Pancreas (tissue), 10 donors: ENCODE results near the gene PROC. TPM values are rescaled to one million over a fixed set of nuclear protein-coding genes. Genes with fewer than 3 reads are reported as not detected.
"Not testable (repeated sequence)": the region's sequence is repeated elsewhere in the genome, so short reads cannot be mapped to it uniquely, and the experiment has no call there.

Source experiments
- ATAC-seq, 4 donors: fragments of 200-7000 bp; cut with Tn5 transposase; one replicate each; pipeline versions ENCODE4 v1.8.0 to v1.9.1; 2020; ENCODE audit warnings: mild to moderate bottlenecking in 4 of 4, moderate library complexity in 4 of 4
- DNase-seq, 6 donors: peaks; one replicate each; pipeline ENCODE4 v3.0.0-alpha.2; 2020
- FAIRE-seq: peaks from 2 replicates; lab custom pipeline; 2012; peaks lifted over from hg19 to GRCh38; lab: Jason Lieb, UNC
- H3K27ac ChIP-seq, 4 donors: fragments of 200-600 bp; sonication (generic); 1 replicate in 3 of 4; 2 replicates in 1 of 4; pipeline versions ENCODE4 v1.5.0 to v1.8.0; 2020
- H3K27me3 ChIP-seq, 4 donors: fragments of 200-600 bp; one replicate each; pipeline ENCODE4 v1.8.0; 2021
- H3K36me3 ChIP-seq, 3 donors: fragments of 200-600 bp; sonication (generic) in 1 of 3; one replicate each; pipeline versions ENCODE4 v1.5.0 to v1.8.0; 2020 to 2021
- H3K4me1 ChIP-seq, 3 donors: fragments of 200-600 bp; one replicate each; pipeline ENCODE4 v1.8.0; 2021
- H3K4me3 ChIP-seq, 4 donors: fragments of 200-600 bp; sonication (generic) in 2 of 4; one replicate each; pipeline versions ENCODE4 v1.5.0 to v1.8.0; 2020 to 2021
- H3K9me3 ChIP-seq, 4 donors: fragments of 200-600 bp; one replicate each; pipeline ENCODE4 v1.8.0; 2021
- WGBS, 2 donors: extraction: QIAGEN DNeasy Blood & Tissue Kit; methylation state at CpG; one replicate each; pipeline ENCODE4 v1.1.7; 2013; 5-methylcytosine and 5-hydroxymethylcytosine counted together
- intact Hi-C, 3 donors: fragments of 100-400 bp; cut with DNase I; formaldehyde crosslinking; loops; one replicate each; pipeline versions ENCODE4 v1.11.1 to v1.14.2; 2022
- polyA plus RNA-seq, 2 donors: library from polyadenylated mRNA; stranded (reverse); fragments of 200-250 nt; gene quantifications; one replicate each; pipeline ENCODE4 v1.2.3, GENCODE V29; 2013
- total RNA-seq, 6 donors: library from RNA; stranded (reverse); fragmentation: NEBNext Ultra II Directional in 4 of 6; extraction: Animal tissue kit (Norgen Biotek cat#: 25700) in 4 of 6; gene quantifications; one replicate each; pipeline versions ENCODE4 v1.2.1 to v1.2.4, GENCODE V29; 2021 to 2023
- TF ChIP-seq, protein P1 (sequence below), 4 donors: fragments of 200-600 bp; sonication (generic) in 3 of 4; IDR thresholded peaks; one replicate each; pipeline versions ENCODE4 v1.5.0 to v1.8.0; 2021; ENCODE audit warnings: antibody characterized with exemption in 4 of 4
- donor health status: healthy with polysubstance abuse.
- donor health status: DM: no; HTN: no; CAD: no; lungs with moderate emphysema.
- donor health status: DM: no; HTN: no; CAD: no.
- donor health status: control.
- donor health status: control.
- donor health status: Bipolar disorder and iron deficiency.
- donor health status: DM: yes; HTN: yes; CAD: no.
- donor health status: DM: no; HTN: no; CAD: no.
- donor health status: DM: no; HTN: no; CAD: no.
- donor health status: DM: yes; HTN: yes; CAD: no.

Gene PROC
- total and polyA plus RNA-seq, 8 donors, result 0.26 to 3.2 (median 0.86) TPM; not detected in 3

DNA sequence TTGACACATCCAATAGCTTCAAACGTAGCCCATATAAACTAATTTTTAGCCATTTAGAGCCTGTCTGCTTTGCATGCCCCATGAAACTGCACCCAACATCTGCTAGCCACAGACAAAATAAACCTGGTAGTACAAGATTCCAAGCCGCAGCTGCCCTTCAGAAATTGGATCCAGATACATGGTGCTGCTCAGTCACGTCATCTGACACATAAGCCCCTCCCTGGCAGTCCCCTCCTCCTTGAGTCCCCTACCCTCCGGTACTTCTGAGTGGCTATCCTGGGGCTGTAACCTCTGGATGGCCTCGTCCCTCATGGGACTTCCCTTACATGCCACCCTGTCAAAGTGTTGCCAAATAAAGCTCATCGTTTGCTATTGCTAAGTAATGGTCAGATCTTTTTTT is 33.8 kb downstream of the PROC start:
- intact Hi-C loops, result no loop called here
- no peak overlapping the region for H3K27ac ChIP-seq
- peaks cover 4 to 14% (median 7%) of the 10 kb centered on the region in 3 donors for H3K4me1 ChIP-seq
- H3K9me3 ChIP-seq, result no peaks in the 10 kb centered on the region
- 91 to 92% methylated on average over 6 of the region's 6 CpGs for WGBS, 2 donors
- TF ChIP-seq, protein P1, sequence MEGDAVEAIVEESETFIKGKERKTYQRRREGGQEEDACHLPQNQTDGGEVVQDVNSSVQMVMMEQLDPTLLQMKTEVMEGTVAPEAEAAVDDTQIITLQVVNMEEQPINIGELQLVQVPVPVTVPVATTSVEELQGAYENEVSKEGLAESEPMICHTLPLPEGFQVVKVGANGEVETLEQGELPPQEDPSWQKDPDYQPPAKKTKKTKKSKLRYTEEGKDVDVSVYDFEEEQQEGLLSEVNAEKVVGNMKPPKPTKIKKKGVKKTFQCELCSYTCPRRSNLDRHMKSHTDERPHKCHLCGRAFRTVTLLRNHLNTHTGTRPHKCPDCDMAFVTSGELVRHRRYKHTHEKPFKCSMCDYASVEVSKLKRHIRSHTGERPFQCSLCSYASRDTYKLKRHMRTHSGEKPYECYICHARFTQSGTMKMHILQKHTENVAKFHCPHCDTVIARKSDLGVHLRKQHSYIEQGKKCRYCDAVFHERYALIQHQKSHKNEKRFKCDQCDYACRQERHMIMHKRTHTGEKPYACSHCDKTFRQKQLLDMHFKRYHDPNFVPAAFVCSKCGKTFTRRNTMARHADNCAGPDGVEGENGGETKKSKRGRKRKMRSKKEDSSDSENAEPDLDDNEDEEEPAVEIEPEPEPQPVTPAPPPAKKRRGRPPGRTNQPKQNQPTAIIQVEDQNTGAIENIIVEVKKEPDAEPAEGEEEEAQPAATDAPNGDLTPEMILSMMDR (IDR thresholded peaks at IDR 0.05), result no peak
- H3K4me3 ChIP-seq, result no peak overlapping the region
- DNase-seq (no peak), FAIRE-seq (no peak), ATAC-seq (no peak)
- H3K36me3 ChIP-seq, result no peaks in the 10 kb centered on the region
- H3K27me3 ChIP-seq, result no peaks in the 10 kb centered on the region

DNA sequence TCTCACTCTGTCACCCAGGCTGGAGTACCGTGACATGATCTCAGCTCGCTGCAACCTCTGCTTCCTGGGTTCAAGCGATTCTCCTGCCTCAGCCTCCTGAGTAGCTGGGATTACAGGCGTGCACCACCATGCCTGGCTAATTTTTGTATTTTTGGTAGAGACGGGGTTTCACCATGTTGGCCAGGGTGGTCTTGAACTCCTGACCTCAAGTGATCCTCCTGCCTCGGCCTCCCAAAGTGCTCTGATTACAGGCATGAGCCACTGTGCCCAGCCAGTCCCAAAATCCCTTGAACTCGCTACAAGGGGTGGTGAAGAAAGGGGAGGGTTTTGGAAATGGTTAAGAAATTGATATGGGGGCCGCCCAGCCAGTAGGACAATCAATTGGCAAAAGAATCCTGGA is 34.2 kb downstream of the PROC start:
- H3K4me3 ChIP-seq, intact Hi-C loops: not testable (repeated sequence)

DNA sequence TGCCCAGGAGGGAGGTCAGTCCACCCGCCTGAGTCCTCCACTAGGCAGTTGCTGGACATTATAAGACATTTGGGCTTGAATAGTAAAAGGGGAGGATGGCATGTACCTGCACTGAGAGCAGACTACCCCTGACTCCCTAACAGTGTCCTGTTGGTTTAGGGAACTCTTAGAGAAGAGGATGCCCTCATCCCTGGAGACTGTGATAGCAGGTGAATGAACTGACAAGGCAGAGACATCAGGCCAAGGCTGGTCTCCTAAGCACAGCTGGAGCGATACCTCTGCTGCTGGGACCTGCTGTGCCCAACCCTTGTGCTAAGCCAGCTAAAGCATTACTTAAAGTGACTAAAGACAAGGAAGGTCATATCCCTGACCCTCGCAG is 34.8 kb downstream of the PROC start:
- Histone ChIP-seq H3K9me3 (no peaks in the 10 kb centered on the region), H3K27ac (no peak overlapping the region), H3K4me1 (peaks cover 4 to 17% (median 7%) of the 10 kb centered on the region in 3 donors), H3K4me3 (no peak overlapping the region), H3K27me3 (no peaks in the 10 kb centered on the region), H3K36me3 (no peaks in the 10 kb centered on the region)
- TF ChIP-seq, protein P1 (IDR thresholded peaks at IDR 0.05), result no peak
- ATAC-seq (no peak), FAIRE-seq (no peak), DNase-seq (no peak)
- intact Hi-C loops, result no loop called here
- 95 to 97% methylated on average over 3 of the region's 3 CpGs for WGBS, 2 donors

More for the DNA sequence above, 34.2 kb downstream of the PROC start:
- H3K27ac ChIP-seq, H3K9me3 ChIP-seq, H3K27me3 ChIP-seq, ATAC-seq, H3K36me3 ChIP-seq, FAIRE-seq, DNase-seq: not testable (repeated sequence)
- H3K4me1 ChIP-seq, result peaks cover 4 to 17% (median 7%) of the 10 kb centered on the region in 3 donors
- WGBS, 2 donors, result 93 to 98% methylated on average over 8 of the region's 8 CpGs

DNA sequence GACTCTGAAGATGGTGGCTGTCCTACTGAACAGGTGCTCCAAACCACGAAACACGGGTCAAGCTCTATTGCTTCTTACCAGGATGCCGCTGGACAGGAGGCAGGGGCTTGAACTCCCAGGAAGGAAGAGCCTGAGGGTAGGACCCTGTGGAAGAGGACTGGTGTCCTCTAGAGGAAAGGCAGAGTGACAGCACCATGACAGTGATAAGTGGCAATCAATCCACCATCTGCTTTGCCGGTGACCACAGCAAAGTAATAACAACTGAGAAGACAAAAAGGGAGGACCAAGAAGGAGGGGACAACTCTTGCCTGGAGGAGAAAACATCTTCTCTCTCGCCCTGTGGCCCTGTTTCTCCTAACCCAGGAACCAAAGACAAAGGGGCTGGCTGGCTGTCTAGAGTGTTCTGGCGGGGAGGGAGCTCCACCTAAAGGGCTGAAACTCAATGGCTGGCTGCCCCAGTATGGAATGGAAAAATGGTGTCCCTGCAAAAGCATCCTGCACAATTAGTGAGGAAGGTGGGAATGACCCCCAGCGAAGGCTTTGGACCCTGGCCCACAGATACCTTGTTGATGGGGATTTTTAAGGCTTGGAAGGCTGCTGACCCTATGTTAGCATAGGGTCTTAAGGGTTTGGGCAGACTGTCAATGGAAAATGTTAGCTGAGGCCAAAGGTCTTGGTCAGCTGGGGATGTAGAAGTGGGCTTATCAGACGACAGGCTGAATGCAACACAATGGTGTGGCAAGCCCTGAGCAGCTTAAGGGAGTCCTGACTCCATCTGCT is 35.4 kb downstream of the PROC start:
- intact Hi-C loops, result no loop called here
- no peak for FAIRE-seq
- H3K36me3 ChIP-seq, result no peaks in the 10 kb centered on the region
- ATAC-seq, result peak in 3 of 4 donors; percentile 15 to 29 (median 28)
- no peaks in the 10 kb centered on the region for H3K27me3 ChIP-seq
- WGBS, 2 donors, result 83 to 84% methylated on average over 8 of the region's 8 CpGs
- no peak for DNase-seq
- H3K4me1 ChIP-seq, result peaks cover 4 to 17% (median 7%) of the 10 kb centered on the region in 3 donors
- no peak overlapping the region for H3K27ac ChIP-seq
- TF ChIP-seq, protein P1 (IDR thresholded peaks at IDR 0.05), result no peak
- H3K9me3 ChIP-seq, result no peaks in the 10 kb centered on the region
- no peak overlapping the region for H3K4me3 ChIP-seq

DNA sequence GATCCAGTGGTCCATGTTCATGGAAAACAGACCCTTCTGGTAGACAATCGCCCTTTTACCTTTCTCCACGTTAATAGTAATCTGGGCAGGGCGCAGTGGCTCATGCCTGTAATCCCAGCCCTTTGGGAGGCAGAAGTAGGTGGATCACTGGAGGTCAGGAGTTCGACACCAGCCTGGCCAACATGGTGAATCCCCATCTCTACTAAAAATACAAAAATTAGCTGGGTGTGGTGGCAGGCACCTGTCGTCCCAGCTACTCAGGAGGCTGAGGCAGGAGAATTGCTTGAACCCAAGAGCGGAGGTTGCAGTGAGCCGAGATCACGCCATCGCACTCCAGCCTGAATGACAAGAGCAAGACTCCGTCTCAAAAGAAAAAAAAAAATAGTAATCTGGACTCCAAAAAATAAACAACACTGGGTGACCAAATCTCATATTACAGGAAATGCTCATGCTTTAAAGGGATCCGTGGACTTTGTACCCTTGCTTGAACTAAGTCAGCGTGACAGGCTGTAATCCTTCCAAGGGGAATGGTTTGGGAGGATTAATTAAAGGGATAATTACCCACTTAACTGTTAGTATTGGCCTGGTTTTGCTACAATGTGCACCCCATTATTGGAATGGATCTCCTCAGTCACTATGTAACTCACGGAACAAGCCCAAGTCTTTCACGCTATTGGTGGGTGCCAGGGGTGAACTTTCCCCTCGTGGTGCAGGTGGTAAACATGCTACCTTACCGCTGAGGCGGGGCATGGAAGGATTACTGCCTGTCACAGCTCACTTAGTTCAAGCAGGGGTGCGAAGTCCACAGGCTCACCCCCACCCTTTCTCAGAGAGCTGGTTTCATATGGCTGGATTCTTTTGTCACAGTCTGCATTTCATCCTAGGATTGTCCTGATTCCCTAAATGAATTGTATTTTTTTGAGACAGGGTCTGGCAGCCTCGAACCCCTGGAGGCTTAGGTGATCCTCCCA is 36.7 kb downstream of the PROC start:
- peak overlapping the region in 2 of 4 donors; percentile 6 to 17 for H3K4me3 ChIP-seq
- FAIRE-seq, result no peak
- intact Hi-C loops, result no loop called here
- peak in 5 of 6 donors; percentile 53 to 82 (median 63) for DNase-seq
- H3K36me3 ChIP-seq, result no peaks in the 10 kb centered on the region
- peak; percentile 95 to 97 (median 95) for ATAC-seq
- H3K9me3 ChIP-seq, result no peaks in the 10 kb centered on the region
- TF ChIP-seq, protein P1 (IDR thresholded peaks at IDR 0.05), result no peak
- no peaks in the 10 kb centered on the region for H3K27me3 ChIP-seq
- H3K4me1 ChIP-seq, result peaks cover 4 to 17% (median 7%) of the 10 kb centered on the region in 3 donors
- peak overlapping the region; percentile 30 to 85 (median 58) for H3K27ac ChIP-seq
- 31 to 35% methylated on average over 19 of the region's 19 CpGs for WGBS, 2 donors
